Measurements from ENCODE around the gene HSD17B3. TPM values are rescaled to one million over a fixed set of nuclear protein-coding genes. Genes with fewer than 3 reads are reported as not detected.
"Not testable (repeated sequence)": the region's sequence is repeated elsewhere in the genome, so short reads cannot be mapped to it uniquely, and the experiment has no call there.

Gene HSD17B3
- total and polyA plus RNA-seq, 7 experiments from 2014 or later = 0.34 to 2.6 (median 1.8) TPM; not detected in 4

- Mint-ChIP-seq H3K27me3 (peaks cover 11 to 27% (median 11%) of the 10 kb centered on the region in 5 donors), H3K9me3 (no peaks in the 10 kb centered on the region), H3K4me1 (peaks cover 0 to 9% (median 0%) of the 10 kb centered on the region in 7 donors), H3K4me3 (no peak overlapping the region), H3K36me3 (no peaks in the 10 kb centered on the region), H3K27ac (no peak overlapping the region)
- Histone ChIP-seq H3K9me3 (ENCODE audit: control insufficient read depth in 2 of 3, low read length in 3 of 3) (no peaks in the 10 kb centered on the region), H3K36me3 (ENCODE audit: control insufficient read depth in 2 of 3, insufficient read depth in 3 of 3, low read length in 3 of 3) (no peaks in the 10 kb centered on the region), H3K27ac (ENCODE audit: low read depth, low read length) (no peak overlapping the region), H3K4me1 (ENCODE audit: control insufficient read depth in 2 of 2, insufficient read depth in 2 of 2, low read length in 2 of 2) (peaks cover 0 to 9% of the 10 kb centered on the region in 2 donors), H3K4me3 (ENCODE audit: low read length) (no peak overlapping the region), H3K27me3 (ENCODE audit: control insufficient read depth in 2 of 2, insufficient read depth in 2 of 2, low read length in 2 of 2) (no peaks in the 10 kb centered on the region)
- intact Hi-C loops (cut with micrococcal nuclease) = no loop called here
- no peak for DNase-seq
- CTCF ChIA-PET = interaction anchor here (0.5 to 0.6 kb wide), 2 partner anchors 933 to 1358 kb away, joined by 3 to 9 read pairs; no protein-coding TSS in a partner anchor
- no peak for ATAC-seq
- POLR2A ChIA-PET = no interaction called here
These were observed 103.0 kb downstream of the HSD17B3 start for GRCh38 chr9:96199006-96199405.

GRCh38 chr9:96195541-96195940 lies 106.4 kb downstream of the HSD17B3 start:
- Mint-ChIP-seq H3K4me1 (peaks cover 0 to 2% (median 0%) of the 10 kb centered on the region in 7 donors), H3K4me3 (no peak overlapping the region), H3K9me3 (peaks cover 0 to 12% (median 7%) of the 10 kb centered on the region in 11 donors), H3K27me3 (peaks cover 12 to 26% (median 15%) of the 10 kb centered on the region in 5 donors), H3K36me3 (peaks cover 4 to 9% (median 6%) of the 10 kb centered on the region in 5 donors), H3K27ac (no peak overlapping the region)
- H3K4me1 ChIP-seq (ENCODE audit: control insufficient read depth in 2 of 2, insufficient read depth in 2 of 2, low read length in 2 of 2) = no peaks in the 10 kb centered on the region
- DNase-seq = no peak
- ChIA-PET CTCF (no interaction called here), POLR2A (no interaction called here)
- no peaks in the 10 kb centered on the region for H3K9me3 ChIP-seq (ENCODE audit: control insufficient read depth in 2 of 3, low read length in 3 of 3)
- no peak overlapping the region for H3K4me3 ChIP-seq (ENCODE audit: low read length)
- intact Hi-C loops (cut with micrococcal nuclease) = no loop called here
- no peaks in the 10 kb centered on the region for H3K36me3 ChIP-seq (ENCODE audit: control insufficient read depth in 2 of 3, insufficient read depth in 3 of 3, low read length in 3 of 3)
- H3K27ac ChIP-seq (ENCODE audit: low read depth, low read length) = no peak overlapping the region
- H3K27me3 ChIP-seq (ENCODE audit: control insufficient read depth in 2 of 2, insufficient read depth in 2 of 2, low read length in 2 of 2) = no peaks in the 10 kb centered on the region
- no peak for ATAC-seq

- Mint-ChIP-seq H3K9me3 (peaks cover 0 to 18% (median 9%) of the 10 kb centered on the region in 11 donors), H3K36me3 (peaks cover 4 to 9% (median 7%) of the 10 kb centered on the region in 5 donors), H3K4me3 (no peak overlapping the region), H3K27ac (no peak overlapping the region), H3K4me1 (peaks cover 0 to 1% (median 0%) of the 10 kb centered on the region in 7 donors), H3K27me3 (peaks cover 12 to 24% (median 15%) of the 10 kb centered on the region in 5 donors)
- CTCF ChIA-PET = no interaction called here
- intact Hi-C loops (cut with micrococcal nuclease) = no loop called here
- Histone ChIP-seq H3K4me3 (ENCODE audit: low read length) (no peak overlapping the region), H3K36me3 (ENCODE audit: control insufficient read depth in 2 of 3, insufficient read depth in 3 of 3, low read length in 3 of 3) (no peaks in the 10 kb centered on the region), H3K4me1 (ENCODE audit: control insufficient read depth in 2 of 2, insufficient read depth in 2 of 2, low read length in 2 of 2) (no peaks in the 10 kb centered on the region), H3K27me3 (ENCODE audit: control insufficient read depth in 2 of 2, insufficient read depth in 2 of 2, low read length in 2 of 2) (no peaks in the 10 kb centered on the region), H3K9me3 (ENCODE audit: control insufficient read depth in 2 of 3, low read length in 3 of 3) (no peaks in the 10 kb centered on the region), H3K27ac (ENCODE audit: low read depth, low read length) (no peak overlapping the region)
- ATAC-seq (no peak), DNase-seq (no peak)
- POLR2A ChIA-PET = no interaction called here
These were observed 108.7 kb downstream of the HSD17B3 start for GRCh38 chr9:96193236-96193755.

- ATAC-seq = no peak
- no peak overlapping the region for H3K4me3 ChIP-seq (ENCODE audit: low read length)
- H3K9me3 ChIP-seq (ENCODE audit: control insufficient read depth in 2 of 3, low read length in 3 of 3) = no peaks in the 10 kb centered on the region
- no peak overlapping the region for H3K27ac ChIP-seq (ENCODE audit: low read depth, low read length)
- H3K9me3 Mint-ChIP-seq = peaks cover 0 to 18% (median 9%) of the 10 kb centered on the region in 11 donors
- no peaks in the 10 kb centered on the region for H3K4me1 Mint-ChIP-seq
- no peaks in the 10 kb centered on the region for H3K36me3 ChIP-seq (ENCODE audit: control insufficient read depth in 2 of 3, insufficient read depth in 3 of 3, low read length in 3 of 3)
- H3K27me3 Mint-ChIP-seq = peaks cover 15 to 24% (median 15%) of the 10 kb centered on the region in 5 donors
- intact Hi-C loops (cut with micrococcal nuclease) = no loop called here
- H3K4me3 Mint-ChIP-seq = no peak overlapping the region
- peaks cover 4 to 9% (median 7%) of the 10 kb centered on the region in 5 donors for H3K36me3 Mint-ChIP-seq
- no peak for DNase-seq
- no peaks in the 10 kb centered on the region for H3K27me3 ChIP-seq (ENCODE audit: control insufficient read depth in 2 of 2, insufficient read depth in 2 of 2, low read length in 2 of 2)
- ChIA-PET POLR2A (no interaction called here), CTCF (no interaction called here)
- no peaks in the 10 kb centered on the region for H3K4me1 ChIP-seq (ENCODE audit: control insufficient read depth in 2 of 2, insufficient read depth in 2 of 2, low read length in 2 of 2)
- no peak overlapping the region for H3K27ac Mint-ChIP-seq
These were observed 109.3 kb downstream of the HSD17B3 start for GRCh38 chr9:96192710-96193109.

GRCh38 chr9:96189995-96190394 lies 112.0 kb downstream of the HSD17B3 start:
- peaks cover 11 to 25% (median 23%) of the 10 kb centered on the region in 5 donors for H3K27me3 Mint-ChIP-seq
- intact Hi-C loops (cut with micrococcal nuclease) = no loop called here
- no peak overlapping the region for H3K27ac Mint-ChIP-seq
- no peaks in the 10 kb centered on the region for H3K4me1 Mint-ChIP-seq
- POLR2A ChIA-PET = no interaction called here
- Histone ChIP-seq H3K4me1 (ENCODE audit: control insufficient read depth in 2 of 2, insufficient read depth in 2 of 2, low read length in 2 of 2) (no peaks in the 10 kb centered on the region), H3K27me3 (ENCODE audit: control insufficient read depth in 2 of 2, insufficient read depth in 2 of 2, low read length in 2 of 2) (no peaks in the 10 kb centered on the region), H3K9me3 (ENCODE audit: control insufficient read depth in 2 of 3, low read length in 3 of 3) (no peaks in the 10 kb centered on the region), H3K4me3 (ENCODE audit: low read length) (no peak overlapping the region), H3K27ac (ENCODE audit: low read depth, low read length) (no peak overlapping the region), H3K36me3 (ENCODE audit: control insufficient read depth in 2 of 3, insufficient read depth in 3 of 3, low read length in 3 of 3) (no peaks in the 10 kb centered on the region)
- peaks cover 0 to 27% (median 11%) of the 10 kb centered on the region in 11 donors for H3K9me3 Mint-ChIP-seq
- no peak overlapping the region for H3K4me3 Mint-ChIP-seq
- CTCF ChIA-PET = no interaction called here
- DNase-seq (no peak), ATAC-seq (no peak)
- peaks cover 4 to 13% (median 7%) of the 10 kb centered on the region in 5 donors for H3K36me3 Mint-ChIP-seq

GRCh38 chr9:96189581-96189980 lies 112.4 kb downstream of the HSD17B3 start:
- H3K27me3 ChIP-seq (ENCODE audit: control insufficient read depth in 2 of 2, insufficient read depth in 2 of 2, low read length in 2 of 2); H3K9me3 ChIP-seq (ENCODE audit: control insufficient read depth in 2 of 3, low read length in 3 of 3); H3K36me3 ChIP-seq (ENCODE audit: control insufficient read depth in 2 of 3, insufficient read depth in 3 of 3, low read length in 3 of 3); intact Hi-C loops (cut with micrococcal nuclease); H3K4me3 Mint-ChIP-seq; H3K27ac Mint-ChIP-seq; CTCF ChIA-PET; DNase-seq; POLR2A ChIA-PET; H3K4me3 ChIP-seq (ENCODE audit: low read length); H3K4me1 ChIP-seq (ENCODE audit: control insufficient read depth in 2 of 2, insufficient read depth in 2 of 2, low read length in 2 of 2); ATAC-seq; H3K4me1 Mint-ChIP-seq; H3K27ac ChIP-seq (ENCODE audit: low read depth, low read length): not testable (repeated sequence)
- H3K9me3 Mint-ChIP-seq = peaks cover 0 to 28% (median 11%) of the 10 kb centered on the region in 11 donors
- H3K36me3 Mint-ChIP-seq = peaks cover 4 to 13% (median 7%) of the 10 kb centered on the region in 5 donors
- peaks cover 11 to 27% (median 21%) of the 10 kb centered on the region in 5 donors for H3K27me3 Mint-ChIP-seq

GRCh38 chr9:96188571-96188970 lies 113.4 kb downstream of the HSD17B3 start:
- Histone ChIP-seq H3K27ac (ENCODE audit: low read depth, low read length) (no peak overlapping the region), H3K27me3 (ENCODE audit: control insufficient read depth in 2 of 2, insufficient read depth in 2 of 2, low read length in 2 of 2) (no peaks in the 10 kb centered on the region), H3K36me3 (ENCODE audit: control insufficient read depth in 2 of 3, insufficient read depth in 3 of 3, low read length in 3 of 3) (no peaks in the 10 kb centered on the region), H3K4me3 (ENCODE audit: low read length) (no peak overlapping the region), H3K9me3 (ENCODE audit: control insufficient read depth in 2 of 3, low read length in 3 of 3) (no peaks in the 10 kb centered on the region), H3K4me1 (ENCODE audit: control insufficient read depth in 2 of 2, insufficient read depth in 2 of 2, low read length in 2 of 2) (no peaks in the 10 kb centered on the region)
- intact Hi-C loops (cut with micrococcal nuclease) = no loop called here
- Mint-ChIP-seq H3K27me3 (peaks cover 10 to 32% (median 25%) of the 10 kb centered on the region in 5 donors), H3K36me3 (peaks cover 4 to 13% (median 7%) of the 10 kb centered on the region in 5 donors), H3K4me1 (no peaks in the 10 kb centered on the region), H3K9me3 (peaks cover 0 to 28% (median 11%) of the 10 kb centered on the region in 11 donors), H3K4me3 (no peak overlapping the region), H3K27ac (no peak overlapping the region)
- ChIA-PET CTCF (interaction anchor here (0.6 kb wide), 1 partner anchor 448 kb away, joined by 5 read pairs; no protein-coding TSS in a partner anchor), POLR2A (interaction anchor here (0.6 kb wide), 1 partner anchor 105 kb away, joined by 5 read pairs; no protein-coding TSS in a partner anchor)
- DNase-seq (no peak), ATAC-seq (no peak)

Measured in naive thymus-derived CD4-positive, alpha-beta T cell (primary cell).